HepG2 (cell line): ENCODE data around the gene UBL5. TPM values are rescaled to one million over a fixed set of nuclear protein-coding genes. Genes with fewer than 3 reads are reported as not detected.

Source experiments
- ELF1 ChIP-seq: sonication (generic); formaldehyde crosslinking; IDR thresholded peaks from 2 replicates; pipeline ENCODE4 v1.4.0; 2020; ENCODE audit warnings: missing genetic modification reagents
- FUBP1 ChIP-seq: sonication (generic); formaldehyde crosslinking; IDR thresholded peaks from 2 replicates; pipeline ENCODE4 v1.5.1; 2020; ENCODE audit warnings: missing genetic modification reagents, mild to moderate bottlenecking, borderline replicate concordance
- HNF1A ChIP-seq, 2 experiments: sonication (generic) in 1 of 2; formaldehyde crosslinking in 1 of 2; IDR thresholded peaks; 2 replicates each; pipeline versions ENCODE4 v1.4.0 to v1.6.1; 2016 to 2020; ENCODE audit warnings: borderline replicate concordance in 1 of 2, low read depth in 1 of 2, mild to moderate bottlenecking in 1 of 2, missing genetic modification reagents in 1 of 2
- HOXA5 ChIP-seq: sonication (generic); formaldehyde crosslinking; IDR thresholded peaks from 2 replicates; pipeline ENCODE4 v1.4.0; 2020; ENCODE audit warnings: missing genetic modification reagents
- MED1 ChIP-seq: sonication (generic); formaldehyde crosslinking; IDR thresholded peaks from 2 replicates; pipeline ENCODE4 v1.4.0; 2020; ENCODE audit warnings: missing genetic modification reagents
- NR2C2 ChIP-seq: sonication (generic); formaldehyde crosslinking; IDR thresholded peaks from 2 replicates; pipeline ENCODE4 v1.4.0; 2020; ENCODE audit warnings: missing genetic modification reagents, mild to moderate bottlenecking, moderate library complexity, borderline replicate concordance
- RNF219 ChIP-seq: sonication (generic); formaldehyde crosslinking; IDR thresholded peaks from 2 replicates; pipeline ENCODE4 v1.5.0; 2020; ENCODE audit warnings: mild to moderate bottlenecking, missing genetic modification reagents
- SAFB2 ChIP-seq: sonication (generic); formaldehyde crosslinking; IDR thresholded peaks from 2 replicates; pipeline ENCODE4 v1.5.1; 2020; ENCODE audit warnings: missing genetic modification reagents, low read depth, mild to moderate bottlenecking, borderline replicate concordance
- ZBTB10 ChIP-seq: sonication (generic); formaldehyde crosslinking; IDR thresholded peaks from 2 replicates; pipeline ENCODE4 v1.4.0; 2020; ENCODE audit warnings: missing genetic modification reagents, borderline replicate concordance
- ZFY ChIP-seq: sonication (generic); formaldehyde crosslinking; IDR thresholded peaks from 2 replicates; pipeline ENCODE4 v1.4.0; 2020; ENCODE audit warnings: missing genetic modification reagents
- ZMYM3 ChIP-seq: sonication (generic); formaldehyde crosslinking; IDR thresholded peaks from 2 replicates; pipeline ENCODE4 v1.5.1; 2020; ENCODE audit warnings: mild to moderate bottlenecking, missing genetic modification reagents
- ZNF460 ChIP-seq: sonication (generic); formaldehyde crosslinking; IDR thresholded peaks from 2 replicates; pipeline ENCODE4 v1.5.1; 2020; ENCODE audit warnings: missing genetic modification reagents, mild to moderate bottlenecking, borderline replicate concordance
- ZNF883 ChIP-seq: sonication (generic); formaldehyde crosslinking; IDR thresholded peaks from 2 replicates; pipeline ENCODE4 v1.5.1; 2020; ENCODE audit warnings: mild to moderate bottlenecking, missing genetic modification reagents; ENCODE audit errors: not compliant biosample characterization
- polyA plus RNA-seq, 8 experiments: library from polyadenylated mRNA; depleted of rRNA in 3 of 8; stranded (reverse) in 7 of 8; unstranded in 1 of 8; fragments of >200 nt; fragmentation: Illumina TruSeq in 4 of 8; extraction: Trizol in 4 of 8; gene quantifications; 2 replicates each; pipeline versions ENCODE4 v1.2.1 to v1.2.3, GENCODE V29; 2011 to 2016; ENCODE audit warnings: low read depth in 4 of 8, missing spikeins in 1 of 8, mixed read lengths in 1 of 8; ENCODE audit not compliant: insufficient read depth in 1 of 8
- total RNA-seq, 5 experiments: library from RNA; depleted of rRNA; stranded (reverse); fragments of >200 nt; fragmentation: Illumina TruSeq; extraction: Trizol; gene quantifications; 2 replicates each; pipeline ENCODE4 v1.2.3, GENCODE V29; 2016; ENCODE audit warnings: low read depth in 1 of 5

The UBL5 gene
- total and polyA plus RNA-seq, 2 of the 13 experiments (the other 11 are each of a cell fraction or from before 2014, with no cell fraction given), result 373 to 487 TPM

GRCh38 chr19:9785367-9786331 lies 42.1 kb upstream of the UBL5 start (continued):
- no peak for TF ChIP-seq ZBTB10 (CRISPR knock-in tag)
- TF ChIP-seq SAFB2 (CRISPR knock-in tag), result no peak; the same call in 1 of the 2 replicates
- TF ChIP-seq FUBP1 (CRISPR knock-in tag), result no peak
- TF ChIP-seq MED1 (CRISPR knock-in tag), result no peak
- TF ChIP-seq RNF219, result no peak
- no peak for TF ChIP-seq ZMYM3 (CRISPR knock-in tag)
- no peak for TF ChIP-seq ZNF460 (CRISPR knock-in tag)
- TF ChIP-seq NR2C2, result peak; percentile 13; the same call in 1 of the 2 replicates
- TF ChIP-seq HNF1A (IDR thresholded peaks at IDR 0.05; ENCODE audit: low read depth), result no peak
- TF ChIP-seq HNF1A (CRISPR knock-in tag; IDR thresholded peaks at IDR 0.05; ENCODE audit: borderline replicate concordance), result 0 out of 2 replicates have a peak, but pooled peaks have one; percentile 13
- TF ChIP-seq ZFY (CRISPR knock-in tag), result peak; percentile 67
- no peak; the same call in 1 of the 2 replicates for TF ChIP-seq ELF1 (CRISPR knock-in tag)
- no peak for TF ChIP-seq HOXA5 (CRISPR knock-in tag)
- TF ChIP-seq ZNF883 (CRISPR knock-in tag), result no peak
